Measurements from ENCODE around the gene WRNIP1. TPM values are rescaled to one million over a fixed set of nuclear protein-coding genes. Genes with fewer than 3 reads are reported as not detected.
A peak's percentile ranks its signal among the peaks of the same experiment; 100 is the strongest.

Gene WRNIP1
- total and polyA plus RNA-seq, 9 of the 15 experiments (the other 6 are each of a cell fraction or from before 2014, with no cell fraction given) = 13.2 to 63.6 (median 48.6) TPM

GRCh38 chr6:2725999-2726567, 39.1 kb upstream of the WRNIP1 start (continued):
- peak; percentile 24 for TF ChIP-seq CCNT2 (IDR thresholded peaks at IDR 0.05; ENCODE audit: borderline replicate concordance, extremely low read depth, insufficient read length, low read depth, low read length)
- TF ChIP-seq ARID2 (IDR thresholded peaks at IDR 0.05) = no peak
- TF ChIP-seq CREB3 (tag; conservative IDR thresholded peaks at IDR 0.05; ENCODE audit: low read depth) = 0 out of 2 replicates have a peak, but pooled peaks have one; percentile 28
- TF ChIP-seq FOXK2 (conservative IDR thresholded peaks at IDR 0.05 in 1 of 2, IDR thresholded peaks at IDR 0.05 in 1 of 2; ENCODE audit: low read depth in 2 of 2) = 0 out of 4 replicates have a peak, but pooled peaks of 1 of the 2 experiments have one; percentile 34
- TF ChIP-seq NCOR1 (IDR thresholded peaks at IDR 0.05) = peak; percentile 22; the same call in 1 of the 2 replicates
- no peak for TF ChIP-seq ZNF174 (CRISPR knock-in tag; IDR thresholded peaks at IDR 0.05)
- no peak for TF ChIP-seq CHD2 (IDR thresholded peaks at IDR 0.05; ENCODE audit: low read depth, low read length)
- no peak for TF ChIP-seq ATF7 (IDR thresholded peaks at IDR 0.05)
- TF ChIP-seq RREB1 (CRISPR knock-in tag; IDR thresholded peaks at IDR 0.05) = no peak
- TF ChIP-seq ELF1 (tag; IDR thresholded peaks at IDR 0.05) = peak; percentile 42; the same call in 1 of the 2 replicates
- no peak for TF ChIP-seq CREBBP (IDR thresholded peaks at IDR 0.05; ENCODE audit: low read depth, low read length)
- 0 out of 2 replicates have a peak, but pooled peaks have one; percentile 46 for TF ChIP-seq ELF4 (CRISPR knock-in tag; IDR thresholded peaks at IDR 0.05)
- no peak for TF ChIP-seq PATZ1 (CRISPR knock-in tag; IDR thresholded peaks at IDR 0.05; ENCODE audit: borderline replicate concordance)
- TF ChIP-seq ZBTB26 (CRISPR knock-in tag; IDR thresholded peaks at IDR 0.05) = 0 out of 2 replicates have a peak, but pooled peaks have one; percentile 50
- TF ChIP-seq U2AF1 (optimal IDR thresholded peaks at IDR 0.05; ENCODE audit: low read depth, low read length) = no peak
- TF ChIP-seq, protein P1, sequence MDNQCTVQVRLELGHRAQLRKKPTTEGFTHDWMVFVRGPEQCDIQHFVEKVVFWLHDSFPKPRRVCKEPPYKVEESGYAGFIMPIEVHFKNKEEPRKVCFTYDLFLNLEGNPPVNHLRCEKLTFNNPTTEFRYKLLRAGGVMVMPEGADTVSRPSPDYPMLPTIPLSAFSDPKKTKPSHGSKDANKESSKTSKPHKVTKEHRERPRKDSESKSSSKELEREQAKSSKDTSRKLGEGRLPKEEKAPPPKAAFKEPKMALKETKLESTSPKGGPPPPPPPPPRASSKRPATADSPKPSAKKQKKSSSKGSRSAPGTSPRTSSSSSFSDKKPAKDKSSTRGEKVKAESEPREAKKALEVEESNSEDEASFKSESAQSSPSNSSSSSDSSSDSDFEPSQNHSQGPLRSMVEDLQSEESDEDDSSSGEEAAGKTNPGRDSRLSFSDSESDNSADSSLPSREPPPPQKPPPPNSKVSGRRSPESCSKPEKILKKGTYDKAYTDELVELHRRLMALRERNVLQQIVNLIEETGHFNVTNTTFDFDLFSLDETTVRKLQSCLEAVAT (IDR thresholded peaks at IDR 0.05) = no peak
